ENCODE results near the gene IL10RB. TPM values are rescaled to one million over a fixed set of nuclear protein-coding genes. Genes with fewer than 3 reads are reported as not detected.

Gene IL10RB
- total and polyA plus RNA-seq, 2 of the 8 experiments (the other 6 are each of a cell fraction or from before 2014, with no cell fraction given): 2.7 to 3.2 TPM

DNA sequence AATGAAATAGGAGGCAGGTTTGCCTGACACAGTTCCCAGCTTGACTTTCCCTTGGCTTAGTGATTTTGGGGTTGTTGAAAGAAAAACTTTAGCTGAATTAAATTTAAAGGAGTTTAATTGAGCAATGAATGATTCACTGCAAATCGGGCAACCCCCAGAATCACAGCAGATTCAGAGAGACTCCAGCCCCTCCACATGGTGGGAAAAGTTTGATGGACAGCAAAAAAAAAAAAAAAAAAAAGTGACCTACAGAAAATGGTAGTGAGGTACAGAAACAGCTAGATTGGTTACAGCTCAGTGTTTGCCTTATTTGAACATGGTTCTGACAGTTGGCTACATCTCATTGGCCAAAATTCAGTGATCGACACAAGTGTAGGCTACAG is 49.0 kb upstream of the IL10RB start:
- ChIA-PET POLR2A (ENCODE audit: partially characterized antibody) (interaction anchor here (0.8 kb wide), 1 partner anchor 13 kb away, joined by 3 read pairs; no protein-coding TSS in a partner anchor), CTCF (ENCODE audit: partially characterized antibody) (interaction anchor here (0.6 to 0.9 kb wide), 3 partner anchors 17 to 221 kb away, joined by 3 to 5 read pairs (median 4); no protein-coding TSS in a partner anchor)
- Histone ChIP-seq H3K79me1 (ENCODE audit: low read depth, low read length) (no peaks in the 10 kb centered on the region), H3K27me3 (replicated peaks in 1 of 4; ENCODE audit: control insufficient read depth in 3 of 4, extremely low read depth in 1 of 4, insufficient read depth in 3 of 4, low read length in 3 of 4) (no peaks in the 10 kb centered on the region; a peak in 1 of 7 replicates), H2BK12ac (ENCODE audit: low read depth, low read length) (no peak overlapping the region), H3K23ac (ENCODE audit: insufficient read length) (no peak overlapping the region), H3K9me3 (ENCODE audit: insufficient read depth in 2 of 2, low read depth in 1 of 2, low read length in 1 of 2) (no peaks in the 10 kb centered on the region), H4K20me1 (replicated peaks in 1 of 2; ENCODE audit: control insufficient read depth in 1 of 2, insufficient read depth in 2 of 2, low read length in 2 of 2) (no peaks in the 10 kb centered on the region), H3K14ac (ENCODE audit: insufficient read length) (no peak overlapping the region), H3K4me3 (ENCODE audit: extremely low read depth in 1 of 4, insufficient read depth in 2 of 4, low read depth in 3 of 4, low read length in 4 of 4) (no peak overlapping the region; a peak in 1 of 8 replicates), H2BK15ac (ENCODE audit: low read length) (no peak overlapping the region), H2BK120ac (replicated peaks; ENCODE audit: low read depth, low read length) (no peak overlapping the region), H4K8ac (ENCODE audit: extremely low read depth, insufficient read depth, low read length) (no peak overlapping the region), H3K56ac (replicated peaks; ENCODE audit: insufficient read length, low read depth, low read length) (no peak overlapping the region), H2BK20ac (ENCODE audit: low read length) (0 out of 2 replicates have a peak overlapping the region, but pooled peaks have one; percentile 64), H3K79me2 (ENCODE audit: control insufficient read depth in 1 of 2, insufficient read depth in 2 of 2, low read length in 2 of 2) (no peaks in the 10 kb centered on the region), H2AFZ (ENCODE audit: low read length) (no peak overlapping the region), H4K91ac (replicated peaks; ENCODE audit: insufficient read length, low read length) (no peak overlapping the region), H2AK5ac (ENCODE audit: low read depth, low read length) (no peak overlapping the region), H3K4me2 (ENCODE audit: insufficient read depth in 1 of 2, low read depth in 2 of 2, low read length in 2 of 2) (peak overlapping the region in 1 of 2 experiments; percentile 43; a peak in 2 of 4 replicates), H2BK5ac (ENCODE audit: low read depth, low read length) (no peak overlapping the region), H3K4ac (replicated peaks; ENCODE audit: insufficient read length, low read depth, low read length) (no peak overlapping the region), H4K5ac (ENCODE audit: insufficient read length, low read depth, low read length) (no peak overlapping the region), H3K9ac (replicated peaks in 1 of 4; ENCODE audit: extremely low read depth in 1 of 4, low read depth in 3 of 4, low read length in 3 of 4) (no peak overlapping the region), H3K36me3 (ENCODE audit: control insufficient read depth in 2 of 4, insufficient read depth in 4 of 4, low read length in 3 of 4) (no peaks in the 10 kb centered on the region), H3K4me1 (replicated peaks in 1 of 4; ENCODE audit: control insufficient read depth in 3 of 4, insufficient read depth in 4 of 4, low read length in 3 of 4) (peaks cover 0 to 5% (median 3%) of the 10 kb centered on the region in 4 experiments; a peak in 4 of 7 replicates), H3K23me2 (ENCODE audit: low read depth, low read length) (no peaks in the 10 kb centered on the region), H3K18ac (ENCODE audit: extremely low read depth, low read length) (peak overlapping the region; percentile 39; the same call in 1 of the 2 replicates), H3K27ac (ENCODE audit: low read depth, low read length) (no peak overlapping the region)
- DNase-seq (ENCODE audit: low read depth in 1 of 2, low spot score in 2 of 2): no peak
- FAIRE-seq: no peak
- 79% methylated on average over 2 of the region's 2 CpGs; no CpG with 5 or more reads in 1 of the 2 experiments for WGBS, 2 experiments (ENCODE audit: extremely low coverage in 1 of 2, insufficient coverage in 1 of 2, insufficient read length in 1 of 2, insufficient replicate concordance in 2 of 2, low coverage in 1 of 2, low lambda C conversion rate in 2 of 2, missing lambda C conversion rate in 1 of 2)
- TF ChIP-seq SP4 (IDR thresholded peaks at IDR 0.05; ENCODE audit: low read length): no peak
- TF ChIP-seq POLR2A (IDR thresholded peaks at IDR 0.05; ENCODE audit: control extremely low read depth in 1 of 2, low read depth in 2 of 2, low read length in 2 of 2): no peak
- TF ChIP-seq JUND (IDR thresholded peaks at IDR 0.05; ENCODE audit: low read length): no peak
- no peak for TF ChIP-seq BACH1 (IDR thresholded peaks at IDR 0.05; ENCODE audit: low read length)
- TF ChIP-seq ATF3 (IDR thresholded peaks at IDR 0.05; ENCODE audit: insufficient read depth, low read depth, low read length): no peak
- TF ChIP-seq TEAD4 (IDR thresholded peaks at IDR 0.05; ENCODE audit: low read depth, low read length): no peak
- TF ChIP-seq CBX8 (IDR thresholded peaks at IDR 0.05; ENCODE audit: borderline replicate concordance, low read depth, low read length): no peak
- TF ChIP-seq HDAC6 (IDR thresholded peaks at IDR 0.05; ENCODE audit: low read depth, low read length): no peak
- no peak for TF ChIP-seq EGR1 (IDR thresholded peaks at IDR 0.05; ENCODE audit: borderline replicate concordance, low read depth, low read length)
- no peak for TF ChIP-seq CTCF (IDR thresholded peaks at IDR 0.05; ENCODE audit: control extremely low read depth in 1 of 3, insufficient read depth in 1 of 3, low read depth in 1 of 3, low read length in 3 of 3)
- TF ChIP-seq CHD1 (IDR thresholded peaks at IDR 0.05; ENCODE audit: low read depth, low read length): no peak
- no peak for TF ChIP-seq CHD2 (IDR thresholded peaks at IDR 0.05; ENCODE audit: low read length)

Data from H1 (cell line).